HCT116 (cell line): ENCODE data around the gene FBXL2. TPM values are rescaled to one million over a fixed set of nuclear protein-coding genes. Genes with fewer than 3 reads are reported as not detected.

Experiments used
- ATAC-seq: fragments of 200-7000 bp; cut with Tn5 transposase; 2 replicates; pipeline ENCODE4 v1.9.1; 2020; ENCODE audit warnings: mild to moderate bottlenecking, moderate library complexity
- BruUV-seq: library from RNA; stranded (reverse); fragments of 400-500 nt; replicated peaks from 2 replicates; lab custom pipeline; 2021; lab: Mats Ljungman, UMichigan
- CTCF ChIA-PET: fragments of 300-600 bp; sonication (Branson Sonifier 250); formaldehyde crosslinking; loops from one replicate; lab custom pipeline; 2021; ENCODE audit warnings: antibody characterized with exemption; lab: Charles Lee
- POLR2A ChIA-PET: fragments of 300-600, 350-600 bp; sonication (Branson Sonifier 250); formaldehyde crosslinking; loops from one replicate; lab custom pipeline; 2021; ENCODE audit warnings: antibody characterized with exemption; lab: Charles Lee
- RAD21 ChIA-PET, 2 experiments: fragments of 300-600 bp; sonication (Branson Sonifier 250); formaldehyde crosslinking; loops; one replicate each; lab custom pipeline; 2023; ENCODE audit warnings: low total read pairs in 2 of 2; ENCODE audit not compliant: uncharacterized antibody in 2 of 2, unreplicated experiment in 2 of 2, low non-redundant PET in 1 of 2; lab: Charles Lee
- DNase-seq: peaks from one replicate; pipeline ENCODE4 v3.0.0-alpha.2; 2010; ENCODE audit warnings: low read depth, low spot score
- H2AFZ ChIP-seq: fragments of 200-600 bp; shearing (Covaris generic), sonication (generic); 2 replicates; pipeline ENCODE4 v1.6.1; 2017; ENCODE audit warnings: low read depth, mixed run types, mixed read lengths, antibody characterized with exemption, low read length; ENCODE audit not compliant: poor library complexity, severe bottlenecking
- H3K27ac ChIP-seq: 2 replicates; pipeline ENCODE4 v1.5.1; 2012; ENCODE audit warnings: low read depth, low read length
- H3K27me3 ChIP-seq: fragments of 200-600 bp; sonication (generic); 2 replicates; pipeline ENCODE4 v1.6.1; 2016; ENCODE audit warnings: mixed run types, low read length, mixed read lengths; ENCODE audit not compliant: insufficient read depth
- H3K36me3 ChIP-seq, 2 experiments: fragments of 200-500 bp in 1 of 2; fragments of 200-600 bp in 1 of 2; sonication (Bioruptor generic) in 1 of 2; sonication (generic) in 1 of 2; 2 replicates each; pipeline versions ENCODE4 v1.5.1 to v1.6.1; 2014 to 2016; ENCODE audit warnings: low read length in 2 of 2, inconsistent platforms in 1 of 2, mixed read lengths in 1 of 2, mixed run types in 1 of 2; ENCODE audit not compliant: insufficient read depth in 2 of 2, control insufficient read depth in 1 of 2
- H3K4me1 ChIP-seq, 2 experiments: fragments of 200-600 bp in 1 of 2; sonication (generic) in 1 of 2; 2 replicates each; pipeline versions ENCODE4 v1.5.1 to v1.6.1; 2012 to 2017; ENCODE audit warnings: low read length in 2 of 2, inconsistent platforms in 1 of 2, mild to moderate bottlenecking in 1 of 2, mixed read lengths in 1 of 2, mixed run types in 1 of 2, moderate library complexity in 1 of 2; ENCODE audit not compliant: insufficient read depth in 2 of 2, control insufficient read depth in 1 of 2
- H3K4me2 ChIP-seq: fragments of 200-600 bp; sonication (generic); 2 replicates; pipeline ENCODE4 v1.6.1; 2017; ENCODE audit warnings: mixed run types, low read length, mixed read lengths
- H3K4me3 ChIP-seq, 2 experiments: fragments of 200-600 bp in 1 of 2; sonication (generic) in 1 of 2; replicated peaks in 1 of 2; 2 replicates each; pipeline ENCODE4 v1.5.1; 2011 to 2016; ENCODE audit warnings: low read length in 2 of 2, control low read depth in 1 of 2, low read depth in 1 of 2, mild to moderate bottlenecking in 1 of 2, mixed read lengths in 1 of 2, mixed run types in 1 of 2
- H3K79me2 ChIP-seq: fragments of 200-600 bp; sonication (generic); 2 replicates; pipeline ENCODE4 v1.6.1; 2017; ENCODE audit warnings: mild to moderate bottlenecking, mixed run types, low read length, moderate library complexity, mixed read lengths; ENCODE audit not compliant: insufficient read depth
- H3K9ac ChIP-seq: fragments of 200-600 bp; sonication (generic); 2 replicates; pipeline ENCODE4 v1.6.1; 2016; ENCODE audit warnings: low read length, mixed read lengths
- H3K9me2 ChIP-seq: fragments of 200-600 bp; sonication (generic), shearing (Covaris generic); 2 replicates; pipeline ENCODE4 v1.6.1; 2017; ENCODE audit warnings: mixed run types, mild to moderate bottlenecking, moderate library complexity; ENCODE audit not compliant: insufficient read depth
- H3K9me3 ChIP-seq, 2 experiments: fragments of 200-500 bp in 1 of 2; fragments of 200-600 bp in 1 of 2; sonication (Bioruptor generic) in 1 of 2; sonication (generic) in 1 of 2; 2 replicates each; pipeline ENCODE4 v1.6.1; 2014 to 2017; ENCODE audit warnings: low read length in 2 of 2, mixed read lengths in 2 of 2, inconsistent platforms in 1 of 2, low read depth in 1 of 2, mild to moderate bottlenecking in 1 of 2, mixed run types in 1 of 2, moderate library complexity in 1 of 2; ENCODE audit not compliant: control insufficient read depth in 1 of 2, insufficient read depth in 1 of 2
- H4K20me1 ChIP-seq: fragments of 200-600 bp; sonication (generic), shearing (Covaris generic); 2 replicates; pipeline ENCODE4 v1.6.1; 2017; ENCODE audit warnings: mixed run types, mild to moderate bottlenecking, moderate library complexity; ENCODE audit not compliant: insufficient read depth
- CBX3 ChIP-seq: IDR thresholded peaks from 2 replicates; pipeline ENCODE4 v1.6.1; 2012; ENCODE audit warnings: low read depth
- CEBPB ChIP-seq: IDR thresholded peaks from 2 replicates; pipeline ENCODE4 v1.6.1; 2012; ENCODE audit warnings: low read depth
- EGR1 ChIP-seq: IDR thresholded peaks from 2 replicates; pipeline ENCODE4 v1.6.1; 2012; ENCODE audit warnings: low read depth
- FOSL1 ChIP-seq: IDR thresholded peaks from 2 replicates; pipeline ENCODE4 v1.6.1; 2012; ENCODE audit warnings: low read depth
- JUND ChIP-seq: IDR thresholded peaks from 2 replicates; pipeline ENCODE4 v1.6.1; 2012
- SIN3A ChIP-seq: IDR thresholded peaks from 2 replicates; pipeline ENCODE4 v1.6.1; 2012; ENCODE audit warnings: low read depth
- SP1 ChIP-seq: IDR thresholded peaks from 2 replicates; pipeline ENCODE4 v1.6.1; 2012; ENCODE audit warnings: low read depth
- TCF7L2 ChIP-seq: IDR thresholded peaks from 2 replicates; pipeline ENCODE4 v1.7.0; 2011; ENCODE audit warnings: borderline replicate concordance, inconsistent platforms; ENCODE audit not compliant: insufficient read depth, insufficient read length; ENCODE audit errors: extremely low read depth
- intact Hi-C: fragments of 100-400 bp; cut with micrococcal nuclease; formaldehyde crosslinking; loops from 2 replicates; pipeline ENCODE4 v1.10.0; 2022
- total RNA-seq: library from RNA; stranded (reverse); gene quantifications from one replicate; pipeline ENCODE4 v1.2.1, GENCODE V29; 2021; ENCODE audit not compliant: unreplicated experiment
- TF ChIP-seq, protein P1 (sequence below): IDR thresholded peaks from 2 replicates; pipeline ENCODE4 v1.6.1; 2012
- TF ChIP-seq, protein P2 (sequence below): IDR thresholded peaks from 2 replicates; pipeline ENCODE4 v1.6.1; 2012

The FBXL2 gene
- total RNA-seq, 1 experiment from 2014 or later = 12.8 TPM

GRCh38 chr3:33299395-33300081, 22.3 kb downstream of the FBXL2 start:
- no TSS peak for BruUV-seq
- RAD21 ChIA-PET = interaction anchor here in 1 of 2 experiments (1.7 kb wide), 1 partner anchor 73 kb away, joined by 4 read pairs; no protein-coding TSS in a partner anchor
- H3K27me3 ChIP-seq = no peaks in the 10 kb centered on the region
- peak overlapping the region; percentile 76 for H3K4me2 ChIP-seq
- CTCF ChIA-PET = interaction anchor here (1.2 to 3.7 kb wide), 3 partner anchors 28 to 168 kb away, joined by 3 to 12 read pairs (median 6); no protein-coding TSS in a partner anchor
- ATAC-seq = peak; percentile 85
- H3K27ac ChIP-seq = peak overlapping the region; percentile 68
- TF ChIP-seq CBX3 (peak; percentile 61), CEBPB (peak; percentile 73), TCF7L2 (no peak), SP1 (peak; percentile 70), JUND (peak; percentile 79), FOSL1 (peak; percentile 81), EGR1 (no peak), SIN3A (0 out of 2 replicates have a peak, but pooled peaks have one; percentile 33)
- TF ChIP-seq, protein P1, sequence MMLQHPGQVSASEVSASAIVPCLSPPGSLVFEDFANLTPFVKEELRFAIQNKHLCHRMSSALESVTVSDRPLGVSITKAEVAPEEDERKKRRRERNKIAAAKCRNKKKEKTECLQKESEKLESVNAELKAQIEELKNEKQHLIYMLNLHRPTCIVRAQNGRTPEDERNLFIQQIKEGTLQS = no peak; the same call in 1 of the 2 replicates
- TF ChIP-seq, protein P2, sequence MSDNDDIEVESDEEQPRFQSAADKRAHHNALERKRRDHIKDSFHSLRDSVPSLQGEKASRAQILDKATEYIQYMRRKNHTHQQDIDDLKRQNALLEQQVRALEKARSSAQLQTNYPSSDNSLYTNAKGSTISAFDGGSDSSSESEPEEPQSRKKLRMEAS = peak; percentile 42; the same call in 1 of the 2 replicates
- POLR2A ChIA-PET = no interaction called here
- H3K9ac ChIP-seq = peak overlapping the region; percentile 60
- H3K4me1 ChIP-seq = peaks cover 26 to 40% of the 10 kb centered on the region in 2 experiments
- H3K4me3 ChIP-seq = peak overlapping the region; percentile 6 to 43; a peak in 3 of 4 replicates
- peaks cover 25% of the 10 kb centered on the region for H3K79me2 ChIP-seq
- intact Hi-C loops = no loop called here
- no peaks in the 10 kb centered on the region for H4K20me1 ChIP-seq
- peak; percentile 90 for DNase-seq
- H2AFZ ChIP-seq = no peak overlapping the region
- H3K9me2 ChIP-seq = no peaks in the 10 kb centered on the region
- H3K9me3 ChIP-seq = no peaks in the 10 kb centered on the region
- no peaks in the 10 kb centered on the region for H3K36me3 ChIP-seq
